ENCODE results near the gene KLC1.

The KLC1 gene

DNA sequence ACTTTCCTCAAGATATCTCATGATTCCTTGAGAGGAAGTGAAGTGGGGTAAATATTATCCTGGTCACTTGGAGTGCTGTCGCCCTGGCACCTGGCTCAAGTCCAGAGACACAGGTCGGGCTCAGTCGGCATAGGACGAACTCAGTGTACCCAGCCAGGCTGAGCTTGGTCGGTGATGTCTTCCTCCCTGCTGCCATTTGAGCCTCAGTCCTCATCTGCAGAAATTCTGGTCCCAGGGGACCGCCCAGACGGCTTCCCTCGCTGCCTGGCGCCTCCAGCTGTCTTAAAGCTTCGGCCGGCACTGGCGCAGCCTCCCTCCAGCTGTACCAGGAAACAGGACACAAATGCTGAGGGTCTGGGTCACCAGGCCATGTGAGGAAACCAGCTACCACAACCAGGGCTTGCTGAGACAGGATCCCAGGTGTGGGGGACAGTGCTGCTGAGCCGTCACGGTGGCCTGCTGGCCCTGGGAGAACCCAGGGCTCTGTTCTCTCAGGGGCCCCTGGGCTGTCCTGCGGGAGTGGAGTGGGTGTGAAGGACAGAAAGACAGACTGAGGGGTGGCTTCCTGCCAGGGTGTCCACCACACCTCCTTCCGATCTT lies 5.0 kb upstream of the KLC1 start:
- no peak for DNase-seq (ENCODE audit: insufficient read length, low spot score)
- FAIRE-seq, result no peak
- TF ChIP-seq POU2F2 (IDR thresholded peaks at IDR 0.05; ENCODE audit: low read depth, low read length) (no peak), SPI1 (IDR thresholded peaks at IDR 0.05; ENCODE audit: low read depth, low read length) (0 out of 2 replicates have a peak, but pooled peaks have one; percentile 2), TAF1 (IDR thresholded peaks at IDR 0.05; ENCODE audit: low read depth, low read length) (no peak)

DNA sequence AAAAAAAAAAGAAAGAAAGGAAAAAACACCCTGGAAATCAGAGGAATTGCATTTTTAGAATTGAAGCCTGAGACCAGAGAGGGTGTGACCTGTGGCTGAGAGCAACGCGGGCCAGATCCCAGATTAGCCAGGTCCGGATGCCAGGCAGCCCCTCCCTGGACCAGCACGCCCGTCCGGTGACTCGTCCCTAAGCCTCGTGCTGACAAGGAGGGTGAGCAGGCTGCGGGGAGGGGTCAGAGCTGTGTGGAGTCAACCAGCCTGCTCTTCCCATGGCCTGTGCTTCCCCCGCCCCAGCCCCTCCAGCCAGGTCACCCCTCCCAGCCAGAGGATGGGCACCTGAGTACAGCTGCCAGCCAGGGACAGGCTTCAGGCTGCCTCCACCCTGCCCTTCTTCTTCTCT lies 4.2 kb upstream of the KLC1 start:
- DNase-seq (ENCODE audit: insufficient read length, low spot score) (no peak), FAIRE-seq (peak; percentile 56)
- TF ChIP-seq SPI1 (IDR thresholded peaks at IDR 0.05; ENCODE audit: low read depth, low read length), result no peak
- no peak for TF ChIP-seq POLR2AphosphoS5 (IDR thresholded peaks at IDR 0.05; ENCODE audit: low read depth, low read length)
- no peak for TF ChIP-seq POLR2A (IDR thresholded peaks at IDR 0.05; ENCODE audit: low read depth, low read length)
- TF ChIP-seq TAF1 (IDR thresholded peaks at IDR 0.05; ENCODE audit: low read depth, low read length), result no peak

DNA sequence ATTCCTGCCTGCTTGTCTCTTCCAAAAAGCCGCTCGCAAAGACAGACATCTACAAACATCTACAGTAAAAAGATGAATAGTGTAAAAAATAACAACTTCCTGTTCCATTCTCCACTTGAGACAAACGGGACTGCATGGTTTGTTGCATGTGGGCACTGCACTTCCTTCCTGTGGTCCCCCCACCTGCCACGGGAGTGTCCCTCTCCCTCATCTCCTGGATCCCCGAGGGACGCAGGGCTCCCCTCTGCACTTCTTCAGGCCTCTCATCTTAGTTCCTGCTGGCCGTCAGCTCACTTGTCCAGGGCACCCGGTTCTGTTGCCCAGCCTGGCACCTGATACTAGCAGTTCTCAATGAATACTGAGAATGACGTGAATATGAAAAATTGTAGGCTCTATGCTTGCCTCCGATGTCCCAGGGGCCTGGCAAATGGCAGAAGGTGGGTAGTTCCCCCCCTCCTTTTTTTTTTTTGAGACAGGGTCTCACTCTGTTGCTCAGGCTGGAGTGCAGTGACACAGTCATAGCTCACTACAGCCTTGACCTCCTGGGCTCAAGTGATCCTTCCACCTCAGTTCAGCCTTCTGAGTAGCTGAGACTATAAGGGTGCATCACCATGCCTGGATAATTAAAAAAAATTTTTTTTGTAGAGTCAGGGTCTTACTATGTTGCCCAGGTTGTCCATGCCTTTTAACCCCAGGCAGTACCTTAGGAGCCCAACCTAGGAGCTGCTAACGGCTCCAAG lies 3.5 kb upstream of the KLC1 start:
- no peak for FAIRE-seq

DNA sequence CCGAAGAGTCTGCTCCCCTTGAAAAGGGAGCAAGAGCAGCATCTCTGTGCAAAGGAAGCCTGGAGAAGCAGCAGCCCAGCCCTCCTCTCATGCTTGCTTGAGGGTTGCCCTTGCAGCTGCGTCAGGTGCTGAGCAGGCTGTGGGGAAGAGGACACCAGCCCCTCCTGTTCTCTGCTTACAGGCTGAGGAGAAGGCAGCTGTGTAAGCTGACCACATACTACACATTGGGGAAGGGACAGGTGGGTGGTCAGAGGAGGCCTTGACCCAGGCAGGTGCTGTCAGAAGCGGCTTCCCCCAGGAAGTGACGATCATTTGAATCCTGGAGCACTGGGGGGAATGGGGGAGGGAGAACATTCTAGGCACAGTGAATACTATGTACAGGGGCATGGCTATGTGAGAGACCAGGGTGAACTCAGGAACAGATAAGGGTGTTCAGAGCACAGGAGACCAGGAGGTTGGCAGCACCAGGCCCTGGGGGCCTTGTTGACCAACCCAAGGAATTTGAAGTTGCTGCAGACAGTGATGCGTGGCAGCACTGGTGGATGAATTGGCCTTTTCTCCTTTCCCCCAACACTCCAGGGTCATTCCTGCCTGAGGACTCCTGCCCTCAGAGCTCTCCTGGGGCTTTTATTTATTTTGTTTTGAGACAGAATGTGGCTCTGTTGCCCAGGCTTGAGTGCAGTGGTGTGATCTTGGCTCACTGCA lies 2.7 kb upstream of the KLC1 start:
- peak; percentile 16 for FAIRE-seq
- TF ChIP-seq PAX5 (IDR thresholded peaks at IDR 0.05; ENCODE audit: insufficient read depth, low read length, severe bottlenecking) (no peak), POLR2A (IDR thresholded peaks at IDR 0.05; ENCODE audit: low read depth, low read length) (no peak), TAF1 (IDR thresholded peaks at IDR 0.05; ENCODE audit: low read depth, low read length) (no peak), POU2F2 (IDR thresholded peaks at IDR 0.05; ENCODE audit: low read depth, low read length) (no peak), POLR2AphosphoS5 (IDR thresholded peaks at IDR 0.05; ENCODE audit: low read depth, low read length) (no peak), SPI1 (IDR thresholded peaks at IDR 0.05; ENCODE audit: low read depth, low read length) (no peak)
- no peak for DNase-seq (ENCODE audit: insufficient read length, low spot score)

More for the DNA sequence above, 3.5 kb upstream of the KLC1 start:
- TF ChIP-seq SPI1 (IDR thresholded peaks at IDR 0.05; ENCODE audit: low read depth, low read length) (peak; percentile 60), POLR2A (IDR thresholded peaks at IDR 0.05; ENCODE audit: low read depth, low read length) (no peak)
- no peak for DNase-seq (ENCODE audit: insufficient read length, low spot score)

DNA sequence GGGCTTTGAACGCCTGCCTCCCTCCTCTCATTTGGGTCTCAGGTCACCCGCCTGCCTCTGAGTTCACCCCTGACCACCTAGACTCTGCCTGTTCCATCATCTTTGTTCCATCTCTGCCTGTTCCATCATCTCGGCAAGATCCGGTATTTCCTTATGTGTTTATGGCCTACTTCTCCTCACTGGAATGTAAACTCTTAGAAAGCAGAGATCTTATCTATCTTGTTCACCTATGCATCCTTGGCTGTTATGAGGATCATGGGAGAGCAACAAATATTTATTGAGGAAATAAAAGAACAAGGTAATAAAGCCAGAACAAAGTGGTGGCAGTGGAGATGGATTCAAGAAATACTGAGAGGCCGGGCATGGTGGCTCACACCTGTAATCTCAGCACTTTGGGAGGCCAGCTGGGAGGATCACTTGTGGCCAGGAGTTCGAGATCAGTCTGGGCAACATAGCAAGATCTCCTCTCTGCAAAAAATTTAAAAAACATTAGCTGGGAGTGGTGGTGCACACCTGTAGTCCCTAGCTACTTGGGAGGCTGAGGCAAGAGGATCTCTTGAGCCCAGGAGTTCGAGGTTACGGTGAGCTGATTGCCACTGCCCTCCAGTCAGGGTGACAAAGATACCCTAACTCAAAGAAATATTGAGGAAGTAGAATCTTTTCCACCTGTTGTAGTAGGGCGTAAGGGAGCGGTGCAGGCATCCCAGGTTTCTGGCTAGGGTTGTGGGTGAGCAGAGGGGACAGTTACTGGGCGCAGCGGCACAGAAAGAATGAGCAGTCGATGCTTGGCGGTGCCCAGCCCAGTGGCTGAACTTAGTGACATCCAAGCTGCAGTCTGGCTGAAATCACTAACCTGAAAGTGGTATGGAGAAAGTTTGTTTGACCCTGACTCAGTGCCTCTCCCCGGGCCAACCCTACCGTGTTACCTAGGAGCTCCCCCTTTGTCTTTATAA lies 1.7 kb upstream of the KLC1 start:
- DNase-seq (ENCODE audit: insufficient read length, low spot score) (no peak), FAIRE-seq (no peak)

DNA sequence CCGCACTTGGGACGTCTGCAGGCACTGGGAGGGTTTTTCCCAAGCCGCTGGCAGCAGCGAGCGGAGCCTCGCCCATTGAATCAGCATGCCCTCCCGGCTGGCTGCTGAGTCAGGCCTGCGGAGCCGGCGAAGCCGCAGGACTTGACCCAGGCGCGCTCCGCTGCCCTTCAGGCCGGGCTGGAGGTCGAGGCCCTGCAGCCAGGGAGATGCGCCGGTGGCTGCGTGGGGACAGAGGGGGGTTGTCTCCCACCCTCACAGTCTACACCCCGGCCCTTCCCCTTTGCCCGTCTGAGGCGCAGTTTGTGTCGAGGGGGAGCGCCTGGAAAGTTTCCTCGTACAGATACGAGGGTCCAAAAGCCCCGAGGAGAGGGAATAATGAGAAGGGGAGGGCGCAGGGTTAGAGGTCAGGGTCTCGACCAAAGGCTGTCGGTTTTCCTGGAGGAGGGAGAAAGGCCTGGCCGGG lies 759 bp upstream of the KLC1 start:
- DNase-seq (ENCODE audit: insufficient read length, low spot score) (no peak), FAIRE-seq (no peak)
- peak; percentile 64 for TF ChIP-seq PAX5 (IDR thresholded peaks at IDR 0.05; ENCODE audit: insufficient read depth, low read length, severe bottlenecking)
- no peak for TF ChIP-seq TAF1 (IDR thresholded peaks at IDR 0.05; ENCODE audit: low read depth, low read length)
- no peak for TF ChIP-seq POLR2AphosphoS5 (IDR thresholded peaks at IDR 0.05; ENCODE audit: low read depth, low read length)
- TF ChIP-seq POU2F2 (IDR thresholded peaks at IDR 0.05; ENCODE audit: low read depth, low read length), result no peak

More for the DNA sequence above, 1.7 kb upstream of the KLC1 start:
- TF ChIP-seq POLR2A (IDR thresholded peaks at IDR 0.05; ENCODE audit: low read depth, low read length) (no peak), SPI1 (IDR thresholded peaks at IDR 0.05; ENCODE audit: low read depth, low read length) (no peak), PAX5 (IDR thresholded peaks at IDR 0.05; ENCODE audit: insufficient read depth, low read length, severe bottlenecking) (no peak), POLR2AphosphoS5 (IDR thresholded peaks at IDR 0.05; ENCODE audit: low read depth, low read length) (no peak), POU2F2 (IDR thresholded peaks at IDR 0.05; ENCODE audit: low read depth, low read length) (no peak), TAF1 (IDR thresholded peaks at IDR 0.05; ENCODE audit: low read depth, low read length) (no peak)

DNA sequence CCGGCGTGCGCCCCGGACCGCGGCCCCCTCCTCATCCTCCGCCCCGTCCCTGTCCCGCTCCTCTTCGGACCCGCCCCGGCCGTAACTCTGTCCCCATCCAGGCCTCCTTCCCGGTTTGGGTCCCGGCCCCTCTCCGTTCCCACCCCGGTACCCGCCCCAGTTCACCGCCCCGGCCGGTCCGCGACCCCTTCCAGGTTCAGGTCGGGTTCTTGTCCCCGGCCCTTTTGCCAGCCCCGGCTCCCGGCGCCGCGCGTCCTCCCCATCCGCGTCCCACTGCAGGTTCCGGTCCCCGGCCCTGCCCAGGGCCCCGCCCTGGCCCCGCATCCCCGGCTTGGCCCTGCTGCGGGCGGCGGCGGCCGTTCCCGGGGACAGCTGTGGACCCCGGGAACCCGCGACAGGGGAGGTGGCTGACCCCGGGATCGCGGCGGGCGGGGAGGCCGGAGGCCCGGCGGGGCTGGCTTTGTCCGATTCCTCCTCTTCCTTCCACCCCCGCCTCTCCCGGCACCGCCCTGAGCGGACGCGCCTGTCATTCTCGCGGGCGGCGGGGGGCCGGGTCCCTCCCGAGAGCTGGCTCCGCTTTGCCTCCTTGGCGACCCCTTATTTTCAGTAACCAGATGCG lies 601 bp downstream of the KLC1 start:
- DNase-seq (ENCODE audit: insufficient read length, low spot score), result peak; percentile 73
- no peak for FAIRE-seq

DNA sequence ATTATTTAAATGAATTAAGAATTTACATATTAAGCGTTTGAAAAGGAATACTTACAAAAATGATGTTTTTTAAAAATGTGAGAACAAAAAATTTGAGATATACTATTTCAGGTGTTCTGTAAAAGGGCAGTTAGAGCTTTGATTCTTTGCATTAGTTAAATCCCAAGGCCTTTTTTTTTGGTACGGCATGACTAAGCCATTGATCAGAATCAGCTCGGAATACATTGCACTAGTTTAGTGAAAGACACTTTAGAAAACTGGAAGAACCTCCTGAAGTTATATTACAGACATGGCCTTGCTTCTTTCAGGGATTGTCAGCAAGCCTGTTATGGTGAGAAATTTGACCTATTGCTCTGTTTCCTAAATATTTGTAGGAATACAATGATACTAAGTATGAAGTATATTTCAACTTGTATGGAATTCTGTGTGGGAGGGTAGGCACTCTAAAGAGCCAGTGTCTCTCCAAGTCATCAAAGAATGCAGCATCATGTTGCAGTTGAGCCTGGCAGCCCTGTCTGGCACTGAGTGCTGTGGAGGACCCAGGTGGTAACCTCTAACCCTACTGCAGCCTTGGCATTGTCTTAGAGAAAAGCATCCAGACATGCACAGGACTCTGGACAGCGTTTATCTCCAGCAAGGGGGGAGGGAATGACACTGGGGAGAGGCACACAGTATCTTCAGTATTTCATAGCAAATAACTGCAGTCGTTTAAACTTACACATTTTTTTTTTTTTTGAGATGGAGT lies 1.5 kb downstream of the KLC1 start:
- DNase-seq (ENCODE audit: insufficient read length, low spot score) (no peak), FAIRE-seq (no peak)
- TF ChIP-seq TAF1 (IDR thresholded peaks at IDR 0.05; ENCODE audit: low read depth, low read length), result no peak
- TF ChIP-seq POLR2AphosphoS5 (IDR thresholded peaks at IDR 0.05; ENCODE audit: low read depth, low read length), result no peak
- TF ChIP-seq PAX5 (IDR thresholded peaks at IDR 0.05; ENCODE audit: insufficient read depth, low read length, severe bottlenecking), result no peak
- no peak for TF ChIP-seq POLR2A (IDR thresholded peaks at IDR 0.05; ENCODE audit: low read depth, low read length)
- no peak for TF ChIP-seq POU2F2 (IDR thresholded peaks at IDR 0.05; ENCODE audit: low read depth, low read length)
- TF ChIP-seq SPI1 (IDR thresholded peaks at IDR 0.05; ENCODE audit: low read depth, low read length), result no peak

More for the DNA sequence above, 601 bp downstream of the KLC1 start:
- TF ChIP-seq TAF1 (IDR thresholded peaks at IDR 0.05; ENCODE audit: low read depth, low read length) (no peak), POLR2A (IDR thresholded peaks at IDR 0.05; ENCODE audit: low read depth, low read length) (no peak; the same call in 1 of the 2 replicates), POLR2AphosphoS5 (IDR thresholded peaks at IDR 0.05; ENCODE audit: low read depth, low read length) (no peak), SPI1 (IDR thresholded peaks at IDR 0.05; ENCODE audit: low read depth, low read length) (no peak), POU2F2 (IDR thresholded peaks at IDR 0.05; ENCODE audit: low read depth, low read length) (no peak), PAX5 (IDR thresholded peaks at IDR 0.05; ENCODE audit: insufficient read depth, low read length, severe bottlenecking) (no peak)

Data from GM12891 (cell line).